ENCODE results near the gene TSC22D1. TPM values are rescaled to one million over a fixed set of nuclear protein-coding genes. Genes with fewer than 3 reads are reported as not detected.
A peak's percentile ranks its signal among the peaks of the same experiment; 100 is the strongest.

Gene TSC22D1
- total and polyA plus RNA-seq, 4 donors = 21.0 to 43.5 (median 37.0) TPM

- TF ChIP-seq FOXA2 (IDR thresholded peaks at IDR 0.05) = no peak
- TF ChIP-seq RXRA (IDR thresholded peaks at IDR 0.05) = no peak
- no peak for TF ChIP-seq HNF4G (IDR thresholded peaks at IDR 0.05)
- TF ChIP-seq HNF4A (conservative IDR thresholded peaks at IDR 0.05) = no peak
- TF ChIP-seq CTCF (IDR thresholded peaks at IDR 0.05; ENCODE audit: low read depth, low read length, missing input control) = no peak
- no peak for TF ChIP-seq GABPA (IDR thresholded peaks at IDR 0.05 in 1 of 2, conservative IDR thresholded peaks at IDR 0.05 in 1 of 2)
- TF ChIP-seq TAF1 (conservative IDR thresholded peaks at IDR 0.05) = no peak
- TF ChIP-seq NR2F2 (IDR thresholded peaks at IDR 0.05) = no peak
- TF ChIP-seq ATF3 (IDR thresholded peaks at IDR 0.05) = no peak
- TF ChIP-seq SP1 (IDR thresholded peaks at IDR 0.05) = no peak
- no peak for TF ChIP-seq ZBTB33 (IDR thresholded peaks at IDR 0.05)
- no peak for TF ChIP-seq YY1 (IDR thresholded peaks at IDR 0.05)
- TF ChIP-seq JUND (IDR thresholded peaks at IDR 0.05) = no peak
- TF ChIP-seq RAD21 (IDR thresholded peaks at IDR 0.05) = no peak
- no peak for TF ChIP-seq FOXA1 (IDR thresholded peaks at IDR 0.05)
- TF ChIP-seq MAX (IDR thresholded peaks at IDR 0.05) = no peak
- TF ChIP-seq EGR1 (IDR thresholded peaks at IDR 0.05; ENCODE audit: low read depth in 2 of 2) = no peak
- no peak overlapping the region for H3K4me3 ChIP-seq (ENCODE audit: low read depth in 1 of 3, low read length in 3 of 3)
- WGBS = 85% methylated on average over 2 of the region's 2 CpGs
- H3K36me3 ChIP-seq (ENCODE audit: control insufficient read depth in 4 of 4, insufficient read depth in 3 of 4, low read depth in 1 of 4, low read length in 3 of 4) = no peaks in the 10 kb centered on the region
- no peak overlapping the region for H3K27ac ChIP-seq (ENCODE audit: low read depth in 1 of 2, low read length in 2 of 2)
- no peaks in the 10 kb centered on the region for H3K9me3 ChIP-seq (ENCODE audit: control insufficient read depth in 4 of 4, low read length in 3 of 4)
- no peak overlapping the region for H3K9ac ChIP-seq (ENCODE audit: low read depth in 1 of 2, low read length in 2 of 2)
- no peak for DNase-seq (ENCODE audit: low spot score)
- no peaks in the 10 kb centered on the region for H3K27me3 ChIP-seq (ENCODE audit: control insufficient read depth in 4 of 4, insufficient read depth in 4 of 4, low read length in 3 of 4)
- no peaks in the 10 kb centered on the region for H3K4me1 ChIP-seq (ENCODE audit: control insufficient read depth in 4 of 4, insufficient read depth in 4 of 4, low read length in 3 of 4)
These were observed 164.3 kb downstream of the TSC22D1 start for GRCh38 chr13:44411841-44412240.

GRCh38 chr13:44410328-44410859 is 165.7 kb downstream of the TSC22D1 start:
- Histone ChIP-seq H3K9me3 (ENCODE audit: control insufficient read depth in 4 of 4, low read length in 3 of 4) (no peaks in the 10 kb centered on the region), H3K36me3 (ENCODE audit: control insufficient read depth in 4 of 4, insufficient read depth in 3 of 4, low read depth in 1 of 4, low read length in 3 of 4) (no peaks in the 10 kb centered on the region), H3K27me3 (ENCODE audit: control insufficient read depth in 4 of 4, insufficient read depth in 4 of 4, low read length in 3 of 4) (no peaks in the 10 kb centered on the region), H3K4me3 (ENCODE audit: low read depth in 1 of 3, low read length in 3 of 3) (no peak overlapping the region), H3K9ac (ENCODE audit: low read depth in 1 of 2, low read length in 2 of 2) (no peak overlapping the region), H3K4me1 (ENCODE audit: control insufficient read depth in 4 of 4, insufficient read depth in 4 of 4, low read length in 3 of 4) (peaks cover 0 to 7% (median 4%) of the 10 kb centered on the region in 4 donors), H3K27ac (ENCODE audit: low read depth in 1 of 2, low read length in 2 of 2) (no peak overlapping the region)
- TF ChIP-seq RAD21 (IDR thresholded peaks at IDR 0.05) (peak in 1 of 2 donors; percentile 26), YY1 (IDR thresholded peaks at IDR 0.05) (no peak)
- WGBS = 84% methylated on average over 6 of the region's 6 CpGs
- no peak for DNase-seq (ENCODE audit: low spot score)
